Measurements from ENCODE around the gene TATDN2. TPM values are rescaled to one million over a fixed set of nuclear protein-coding genes. Genes with fewer than 3 reads are reported as not detected.
A peak's percentile ranks its signal among the peaks of the same experiment; 100 is the strongest.

Gene TATDN2
- total RNA-seq (2014; rRNA removed; shearing (Covaris generic); ENCODE audit: low replicate concordance) = 17.6 and 20.8 TPM in 2 replicates

- peaks cover 40% of the 10 kb centered on the region for H3K79me2 ChIP-seq (ENCODE audit: low read length)
These were observed at the start of gene TATDN2 for GRCh38 chr3:10248184-10248983. TSS of gene TATDN2 (plus strand) at chr3:10248459. CDS start at chr3:10249201, 742 bp downstream.

GRCh38 chr3:10198761-10199649, 49.3 kb upstream of the TATDN2 start:
- Histone ChIP-seq H4K20me1 (ENCODE audit: insufficient read depth, low read depth, low read length) (no peaks in the 10 kb centered on the region), H3K36me3 (ENCODE audit: insufficient read depth, low read length) (no peaks in the 10 kb centered on the region), H3K9me2 (replicated peaks; ENCODE audit: insufficient read depth, low read length) (no peaks in the 10 kb centered on the region), H3K4me1 (ENCODE audit: low read length) (peaks cover 6% of the 10 kb centered on the region; the same call in 1 of the 2 replicates), H3K9me3 (ENCODE audit: low read length) (no peaks in the 10 kb centered on the region), H3K79me2 (ENCODE audit: low read length) (no peaks in the 10 kb centered on the region), H3K4me2 (ENCODE audit: low read depth, low read length, poor library complexity, severe bottlenecking) (no peak overlapping the region), H3K4me3 (ENCODE audit: low read length) (no peak overlapping the region), H2AFZ (ENCODE audit: low read length) (no peak overlapping the region), H3K9ac (ENCODE audit: low read length) (no peak overlapping the region), H3K27me3 (ENCODE audit: low read length) (no peaks in the 10 kb centered on the region), H3K27ac (ENCODE audit: low read length) (no peak overlapping the region)
- DNase-seq = no peak

More at GRCh38 chr3:10248184-10248983, at the start of gene TATDN2:
- Histone ChIP-seq H3K9me3 (ENCODE audit: low read length) (peaks cover 8% of the 10 kb centered on the region), H3K27ac (ENCODE audit: low read length) (peak within 1 kb of the TSS; percentile 76), H3K4me3 (ENCODE audit: low read length) (peak within 1 kb of the TSS; percentile 95), H3K27me3 (ENCODE audit: low read length) (no peaks in the 10 kb centered on the region), H4K20me1 (ENCODE audit: insufficient read depth, low read depth, low read length) (peaks cover 3% of the 10 kb centered on the region; the same call in 1 of the 2 replicates), H3K9ac (ENCODE audit: low read length) (peak within 1 kb of the TSS; percentile 97), H3K9me2 (replicated peaks; ENCODE audit: insufficient read depth, low read length) (no peaks in the 10 kb centered on the region), H3K4me1 (ENCODE audit: low read length) (peaks cover 23% of the 10 kb centered on the region), H3K4me2 (ENCODE audit: low read depth, low read length, poor library complexity, severe bottlenecking) (peak within 1 kb of the TSS; percentile 79), H2AFZ (ENCODE audit: low read length) (peak within 1 kb of the TSS; percentile 74; the same call in 1 of the 2 replicates), H3K36me3 (ENCODE audit: insufficient read depth, low read length) (peaks cover 15% of the 10 kb centered on the region)
- peak; percentile 100 for DNase-seq

- no peak overlapping the region for H3K4me3 ChIP-seq (ENCODE audit: low read length)
- no peaks in the 10 kb centered on the region for H4K20me1 ChIP-seq (ENCODE audit: insufficient read depth, low read depth, low read length)
- no peak for DNase-seq
- H3K4me2 ChIP-seq (ENCODE audit: low read depth, low read length, poor library complexity, severe bottlenecking) = no peak overlapping the region
- no peaks in the 10 kb centered on the region for H3K79me2 ChIP-seq (ENCODE audit: low read length)
- no peak overlapping the region for H2AFZ ChIP-seq (ENCODE audit: low read length)
- no peaks in the 10 kb centered on the region for H3K4me1 ChIP-seq (ENCODE audit: low read length)
- no peak overlapping the region for H3K9ac ChIP-seq (ENCODE audit: low read length)
- H3K9me2 ChIP-seq (replicated peaks; ENCODE audit: insufficient read depth, low read length) = no peaks in the 10 kb centered on the region
- H3K27me3 ChIP-seq (ENCODE audit: low read length) = no peaks in the 10 kb centered on the region
- no peak overlapping the region for H3K27ac ChIP-seq (ENCODE audit: low read length)
- H3K9me3 ChIP-seq (ENCODE audit: low read length) = no peaks in the 10 kb centered on the region
- H3K36me3 ChIP-seq (ENCODE audit: insufficient read depth, low read length) = no peaks in the 10 kb centered on the region
These were observed 43.3 kb upstream of the TATDN2 start for GRCh38 chr3:10204921-10205320.

GRCh38 chr3:10205451-10206165, 42.7 kb upstream of the TATDN2 start:
- no peaks in the 10 kb centered on the region for H3K9me3 ChIP-seq (ENCODE audit: low read length)
- H3K4me1 ChIP-seq (ENCODE audit: low read length) = no peaks in the 10 kb centered on the region
- no peaks in the 10 kb centered on the region for H3K36me3 ChIP-seq (ENCODE audit: insufficient read depth, low read length)
- no peak for DNase-seq
- no peak overlapping the region for H3K27ac ChIP-seq (ENCODE audit: low read length)
- H3K9ac ChIP-seq (ENCODE audit: low read length) = no peak overlapping the region
- H2AFZ ChIP-seq (ENCODE audit: low read length) = no peak overlapping the region
- no peaks in the 10 kb centered on the region for H4K20me1 ChIP-seq (ENCODE audit: insufficient read depth, low read depth, low read length)
- no peaks in the 10 kb centered on the region for H3K79me2 ChIP-seq (ENCODE audit: low read length)
- no peak overlapping the region for H3K4me2 ChIP-seq (ENCODE audit: low read depth, low read length, poor library complexity, severe bottlenecking)
- H3K27me3 ChIP-seq (ENCODE audit: low read length) = no peaks in the 10 kb centered on the region
- H3K4me3 ChIP-seq (ENCODE audit: low read length) = no peak overlapping the region
- no peaks in the 10 kb centered on the region for H3K9me2 ChIP-seq (replicated peaks; ENCODE audit: insufficient read depth, low read length)

- no peak for DNase-seq
- H3K36me3 ChIP-seq (ENCODE audit: insufficient read depth, low read length) = no peaks in the 10 kb centered on the region
- H3K27ac ChIP-seq (ENCODE audit: low read length) = no peak overlapping the region
- no peaks in the 10 kb centered on the region for H3K9me2 ChIP-seq (replicated peaks; ENCODE audit: insufficient read depth, low read length)
- no peaks in the 10 kb centered on the region for H4K20me1 ChIP-seq (ENCODE audit: insufficient read depth, low read depth, low read length)
- no peak overlapping the region for H2AFZ ChIP-seq (ENCODE audit: low read length)
- no peaks in the 10 kb centered on the region for H3K9me3 ChIP-seq (ENCODE audit: low read length)
- no peak overlapping the region for H3K4me3 ChIP-seq (ENCODE audit: low read length)
- no peaks in the 10 kb centered on the region for H3K27me3 ChIP-seq (ENCODE audit: low read length)
- no peak overlapping the region for H3K4me2 ChIP-seq (ENCODE audit: low read depth, low read length, poor library complexity, severe bottlenecking)
- no peaks in the 10 kb centered on the region for H3K4me1 ChIP-seq (ENCODE audit: low read length)
- H3K9ac ChIP-seq (ENCODE audit: low read length) = no peak overlapping the region
- H3K79me2 ChIP-seq (ENCODE audit: low read length) = no peaks in the 10 kb centered on the region
These were observed 42.1 kb upstream of the TATDN2 start for GRCh38 chr3:10206166-10206511.

GRCh38 chr3:10213156-10213792, 35.0 kb upstream of the TATDN2 start:
- no peaks in the 10 kb centered on the region for H3K36me3 ChIP-seq (ENCODE audit: insufficient read depth, low read length)
- peak; percentile 49 for DNase-seq
- no peak overlapping the region for H3K9ac ChIP-seq (ENCODE audit: low read length)
- H3K4me2 ChIP-seq (ENCODE audit: low read depth, low read length, poor library complexity, severe bottlenecking) = no peak overlapping the region
- peaks cover 31% of the 10 kb centered on the region for H3K4me1 ChIP-seq (ENCODE audit: low read length)
- H3K27ac ChIP-seq (ENCODE audit: low read length) = no peak overlapping the region
- H4K20me1 ChIP-seq (ENCODE audit: insufficient read depth, low read depth, low read length) = no peaks in the 10 kb centered on the region
- no peaks in the 10 kb centered on the region for H3K79me2 ChIP-seq (ENCODE audit: low read length)
- no peaks in the 10 kb centered on the region for H3K9me3 ChIP-seq (ENCODE audit: low read length)
- no peak overlapping the region for H2AFZ ChIP-seq (ENCODE audit: low read length)
- no peaks in the 10 kb centered on the region for H3K27me3 ChIP-seq (ENCODE audit: low read length)
- H3K9me2 ChIP-seq (replicated peaks; ENCODE audit: insufficient read depth, low read length) = no peaks in the 10 kb centered on the region
- no peak overlapping the region for H3K4me3 ChIP-seq (ENCODE audit: low read length)

GRCh38 chr3:10215578-10216368, 32.5 kb upstream of the TATDN2 start:
- H3K36me3 ChIP-seq (ENCODE audit: insufficient read depth, low read length) = no peaks in the 10 kb centered on the region
- no peaks in the 10 kb centered on the region for H3K9me3 ChIP-seq (ENCODE audit: low read length)
- no peaks in the 10 kb centered on the region for H4K20me1 ChIP-seq (ENCODE audit: insufficient read depth, low read depth, low read length)
- peak overlapping the region; percentile 12 for H3K4me2 ChIP-seq (ENCODE audit: low read depth, low read length, poor library complexity, severe bottlenecking)
- H3K79me2 ChIP-seq (ENCODE audit: low read length) = no peaks in the 10 kb centered on the region
- DNase-seq = no peak
- no peak overlapping the region for H3K27ac ChIP-seq (ENCODE audit: low read length)
- no peak overlapping the region for H2AFZ ChIP-seq (ENCODE audit: low read length)
- no peak overlapping the region for H3K9ac ChIP-seq (ENCODE audit: low read length)
- H3K27me3 ChIP-seq (ENCODE audit: low read length) = no peaks in the 10 kb centered on the region
- peaks cover 32% of the 10 kb centered on the region for H3K4me1 ChIP-seq (ENCODE audit: low read length)
- H3K9me2 ChIP-seq (replicated peaks; ENCODE audit: insufficient read depth, low read length) = no peaks in the 10 kb centered on the region
- H3K4me3 ChIP-seq (ENCODE audit: low read length) = no peak overlapping the region
